ENCODE data around the gene EML4. TPM values are rescaled to one million over a fixed set of nuclear protein-coding genes. Genes with fewer than 3 reads are reported as not detected.
"Not testable (repeated sequence)": the region's sequence is repeated elsewhere in the genome, so short reads cannot be mapped to it uniquely, and the experiment has no call there.

EML4 gene
- total RNA-seq, 1 experiment from 2014 or later, result 38.3 TPM

- H3K4me3 ChIP-seq (ENCODE audit: low read length), result 0 out of 2 replicates have a peak overlapping the region, but pooled peaks have one; percentile 82
- no TSS peak for BruUV-seq (replicated peaks)
- CTCF ChIA-PET, result no interaction called here
These were observed 3.4 kb downstream of the EML4 start for GRCh38 chr2:42172566-42172965.

GRCh38 chr2:42173467-42173866, 4.3 kb downstream of the EML4 start:
- H3K36me3 ChIP-seq (ENCODE audit: low read depth, low read length); H3F3A ChIP-seq (ENCODE audit: low read length, unreplicated experiment); H3K9me3 ChIP-seq (ENCODE audit: low read length); H3K4me2 ChIP-seq (ENCODE audit: low read length); ATAC-seq; H2AFZ ChIP-seq (ENCODE audit: low read length); BruUV-seq (replicated peaks); H3K27me3 ChIP-seq (ENCODE audit: low read length); POLR2A ChIA-PET (ENCODE audit: unreplicated experiment); H3K9me2 ChIP-seq (replicated peaks; ENCODE audit: low read length); H3K9ac ChIP-seq (ENCODE audit: low read length); intact Hi-C loops (cut with micrococcal nuclease); DNase-seq; H3K27ac ChIP-seq (ENCODE audit: low read length); H3K4me3 ChIP-seq (ENCODE audit: low read length); H4K20me1 ChIP-seq (ENCODE audit: low read length); CTCF ChIA-PET: not testable (repeated sequence)
- peaks cover 26% of the 10 kb centered on the region for H3K4me1 ChIP-seq (ENCODE audit: insufficient read depth, low read length)
- peaks cover 86% of the 10 kb centered on the region for H3K79me2 ChIP-seq (ENCODE audit: low read length)

More at GRCh38 chr2:42172566-42172965, 3.4 kb downstream of the EML4 start:
- Histone ChIP-seq H2AFZ (ENCODE audit: low read length) (no peak overlapping the region), H3K79me2 (ENCODE audit: low read length) (peaks cover 79% of the 10 kb centered on the region), H3K4me1 (ENCODE audit: insufficient read depth, low read length) (peaks cover 26% of the 10 kb centered on the region), H4K20me1 (ENCODE audit: low read length) (peaks cover 6% of the 10 kb centered on the region; the same call in 1 of the 2 replicates), H3K27me3 (ENCODE audit: low read length) (no peaks in the 10 kb centered on the region), H3K4me2 (ENCODE audit: low read length) (peak overlapping the region; percentile 93), H3F3A (ENCODE audit: low read length, unreplicated experiment) (no peaks in the 10 kb centered on the region), H3K27ac (ENCODE audit: low read length) (no peak overlapping the region), H3K9me3 (ENCODE audit: low read length) (no peaks in the 10 kb centered on the region), H3K9ac (ENCODE audit: low read length) (no peak overlapping the region), H3K9me2 (replicated peaks; ENCODE audit: low read length) (no peaks in the 10 kb centered on the region), H3K36me3 (ENCODE audit: low read depth, low read length) (no peaks in the 10 kb centered on the region)
- no peak for DNase-seq
- ATAC-seq, result no peak
- intact Hi-C loops (cut with micrococcal nuclease), result no loop called here
- no peak for TF ChIP-seq EZH2 (IDR thresholded peaks at IDR 0.05; ENCODE audit: low read length, unreplicated experiment)
- no peak for TF ChIP-seq CTCF (conservative IDR thresholded peaks at IDR 0.05; ENCODE audit: low read depth, low read length)
- no peak for TF ChIP-seq EZH2phosphoT487 (IDR thresholded peaks at IDR 0.05; ENCODE audit: borderline replicate concordance, low read length)
- POLR2A ChIA-PET (ENCODE audit: unreplicated experiment), result no interaction called here

GRCh38 chr2:42176992-42177738, 8.0 kb downstream of the EML4 start:
- intact Hi-C loops (cut with micrococcal nuclease), result no loop called here
- Histone ChIP-seq H3K9ac (ENCODE audit: low read length) (no peak overlapping the region), H3F3A (ENCODE audit: low read length, unreplicated experiment) (no peaks in the 10 kb centered on the region), H3K79me2 (ENCODE audit: low read length) (peaks cover 78% of the 10 kb centered on the region), H3K9me3 (ENCODE audit: low read length) (no peaks in the 10 kb centered on the region), H3K4me3 (ENCODE audit: low read length) (no peak overlapping the region), H2AFZ (ENCODE audit: low read length) (no peak overlapping the region), H3K36me3 (ENCODE audit: low read depth, low read length) (no peaks in the 10 kb centered on the region), H3K4me1 (ENCODE audit: insufficient read depth, low read length) (peaks cover 4% of the 10 kb centered on the region), H3K27me3 (ENCODE audit: low read length) (no peaks in the 10 kb centered on the region), H3K9me2 (replicated peaks; ENCODE audit: low read length) (no peaks in the 10 kb centered on the region), H3K27ac (ENCODE audit: low read length) (no peak overlapping the region), H3K4me2 (ENCODE audit: low read length) (no peak overlapping the region), H4K20me1 (ENCODE audit: low read length) (no peaks in the 10 kb centered on the region)
- no peak for DNase-seq
- CTCF ChIA-PET, result no interaction called here
- BruUV-seq (replicated peaks), result no TSS peak
- no peak for ATAC-seq
- no peak for TF ChIP-seq EZH2 (IDR thresholded peaks at IDR 0.05; ENCODE audit: low read length, unreplicated experiment)
- TF ChIP-seq CTCF (conservative IDR thresholded peaks at IDR 0.05; ENCODE audit: low read depth, low read length), result no peak
- no peak for TF ChIP-seq EZH2phosphoT487 (IDR thresholded peaks at IDR 0.05; ENCODE audit: borderline replicate concordance, low read length)
- POLR2A ChIA-PET (ENCODE audit: unreplicated experiment), result no interaction called here
